Mucosa of descending colon (tissue), 3 donors: ENCODE data around the gene ZNF784. TPM values are rescaled to one million over a fixed set of nuclear protein-coding genes. Genes with fewer than 3 reads are reported as not detected.

Experiments used
- ATAC-seq: fragments of 200-7000 bp; cut with Tn5 transposase; one replicate; pipeline ENCODE4 v1.9.1; 2020; ENCODE audit warnings: mild to moderate bottlenecking, moderate library complexity
- DNase-seq, 3 donors: peaks; one replicate each; pipeline ENCODE4 v3.0.0-alpha.2; 2020
- H3K36me3 ChIP-seq: fragments of 200-600 bp; one replicate; pipeline ENCODE4 v1.8.0; 2021; ENCODE audit warnings: low read depth, mild to moderate bottlenecking
- H3K4me1 ChIP-seq: fragments of 200-600 bp; one replicate; pipeline ENCODE4 v1.8.0; 2021; ENCODE audit warnings: low read depth, mild to moderate bottlenecking
- H3K4me3 ChIP-seq: fragments of 200-600 bp; one replicate; pipeline ENCODE4 v1.8.0; 2021; ENCODE audit warnings: mild to moderate bottlenecking
- H3K9me3 ChIP-seq: fragments of 200-600 bp; one replicate; pipeline ENCODE4 v1.8.0; 2021; ENCODE audit warnings: mild to moderate bottlenecking
- CTCF ChIP-seq: fragments of 200-600 bp; IDR thresholded peaks from one replicate; pipeline ENCODE4 v1.8.0; 2022; ENCODE audit warnings: antibody characterized with exemption, mild to moderate bottlenecking
- intact Hi-C, 2 donors: fragments of 100-400 bp; cut with DNase I in 1 of 2; cut with micrococcal nuclease in 1 of 2; formaldehyde crosslinking; loops; one replicate each; pipeline versions ENCODE4 v1.11.0 to v1.11.1; 2022; cut with DNase I, micrococcal nuclease
- total RNA-seq, 3 donors: library from RNA; stranded (reverse); fragmentation: NEBNext Ultra II Directional in 2 of 3; extraction: Animal tissue kit (Norgen Biotek cat#: 25700) in 2 of 3; gene quantifications; one replicate each; pipeline versions ENCODE4 v1.2.1 to v1.2.4, GENCODE V29; 2021 to 2023
- donor health status: DM: no; HTN: no; CAD: no; lungs with moderate emphysema.
- donor health status: DM: no; HTN: no; CAD: no.
- donor health status: DM: no; HTN: yes; CAD: no.

ZNF784 gene
- total RNA-seq, 3 donors from 2014 or later: 8.7 to 13.8 (median 10.1) TPM

GRCh38 chr19:55620410-55621204 is 3.8 kb downstream of the ZNF784 start:
- intact Hi-C loops: no loop called here
- no peak for ATAC-seq

DNA sequence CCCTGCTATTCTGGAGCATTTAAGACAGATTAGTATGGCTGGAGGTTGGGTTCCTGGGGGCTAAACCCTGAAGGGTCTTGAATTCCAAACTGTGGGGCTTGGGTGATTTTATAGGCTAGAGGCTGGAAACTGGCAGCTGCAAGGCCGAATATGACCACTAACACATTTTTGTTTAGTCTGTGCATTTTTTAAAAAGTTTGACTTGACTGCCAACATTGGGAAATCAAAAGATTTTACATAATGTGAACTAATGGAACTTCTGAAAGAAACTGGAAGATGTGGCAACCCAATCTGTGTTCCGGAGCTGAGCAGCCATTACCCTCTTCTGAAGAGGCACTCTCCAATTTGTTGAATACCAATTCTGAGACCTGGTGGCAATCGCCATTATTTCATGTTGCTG is 5.1 kb downstream of the ZNF784 start:
- H3K9me3 ChIP-seq: no peaks in the 10 kb centered on the region
- TF ChIP-seq CTCF: no peak
- no peaks in the 10 kb centered on the region for H3K4me1 ChIP-seq
- no peak for ATAC-seq
- DNase-seq: no peak
- H3K4me3 ChIP-seq: no peak overlapping the region
- intact Hi-C loops: no loop called here
- peaks cover 3% of the 10 kb centered on the region for H3K36me3 ChIP-seq

More at GRCh38 chr19:55620410-55621204, 3.8 kb downstream of the ZNF784 start:
- no peak for TF ChIP-seq CTCF
- no peak for DNase-seq
- Histone ChIP-seq H3K36me3 (peaks cover 3% of the 10 kb centered on the region), H3K4me1 (peaks cover 4% of the 10 kb centered on the region), H3K4me3 (no peak overlapping the region), H3K9me3 (no peaks in the 10 kb centered on the region)

DNA sequence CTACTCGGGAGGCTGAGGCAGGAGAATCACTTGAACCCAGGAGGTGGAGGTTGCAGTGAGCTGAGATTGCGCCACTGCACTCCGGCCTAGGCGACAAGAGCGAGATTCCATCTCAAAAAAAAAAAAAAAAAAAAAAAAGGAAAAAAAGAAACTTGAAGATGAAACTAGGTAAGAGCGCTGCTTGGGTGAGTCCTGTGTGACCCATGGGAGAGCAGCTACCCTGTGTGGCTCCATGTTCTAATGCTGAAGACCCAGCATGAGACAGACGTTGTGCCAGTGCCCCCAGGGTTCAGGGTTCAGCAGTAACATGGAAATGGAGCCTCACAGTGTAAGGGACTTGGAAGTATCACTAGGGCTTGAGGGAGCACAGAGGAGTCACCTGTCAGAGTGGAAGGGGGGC is 5.9 kb downstream of the ZNF784 start:
- DNase-seq: no peak
- Histone ChIP-seq H3K9me3 (no peaks in the 10 kb centered on the region), H3K4me1 (no peaks in the 10 kb centered on the region), H3K36me3 (peaks cover 3% of the 10 kb centered on the region), H3K4me3 (no peak overlapping the region)
- intact Hi-C loops: no loop called here
- no peak for TF ChIP-seq CTCF
- no peak for ATAC-seq

DNA sequence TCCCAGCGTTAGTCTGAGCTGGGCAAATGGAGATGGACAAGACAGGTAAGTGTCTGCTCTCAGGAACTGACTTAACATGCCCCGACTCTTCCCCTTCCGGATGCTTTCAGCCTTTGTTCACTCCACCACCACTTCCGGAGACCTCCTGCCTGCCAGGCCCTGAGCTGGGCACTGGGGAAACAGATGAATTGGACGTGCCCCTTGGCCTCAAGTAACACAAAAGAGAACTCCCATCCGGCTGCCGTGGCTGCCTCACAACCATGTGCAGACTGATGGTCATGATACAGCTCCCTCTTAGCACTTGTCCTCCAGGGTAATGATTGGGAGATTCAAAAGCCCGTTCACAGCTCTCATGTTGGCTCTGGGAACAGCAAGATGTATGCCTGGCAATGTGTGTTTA is 6.9 kb downstream of the ZNF784 start:
- no peak for TF ChIP-seq CTCF
- Histone ChIP-seq H3K36me3 (peaks cover 3% of the 10 kb centered on the region), H3K9me3 (no peaks in the 10 kb centered on the region), H3K4me3 (no peak overlapping the region), H3K4me1 (no peaks in the 10 kb centered on the region)
- intact Hi-C loops: no loop called here
- ATAC-seq (no peak), DNase-seq (no peak)

DNA sequence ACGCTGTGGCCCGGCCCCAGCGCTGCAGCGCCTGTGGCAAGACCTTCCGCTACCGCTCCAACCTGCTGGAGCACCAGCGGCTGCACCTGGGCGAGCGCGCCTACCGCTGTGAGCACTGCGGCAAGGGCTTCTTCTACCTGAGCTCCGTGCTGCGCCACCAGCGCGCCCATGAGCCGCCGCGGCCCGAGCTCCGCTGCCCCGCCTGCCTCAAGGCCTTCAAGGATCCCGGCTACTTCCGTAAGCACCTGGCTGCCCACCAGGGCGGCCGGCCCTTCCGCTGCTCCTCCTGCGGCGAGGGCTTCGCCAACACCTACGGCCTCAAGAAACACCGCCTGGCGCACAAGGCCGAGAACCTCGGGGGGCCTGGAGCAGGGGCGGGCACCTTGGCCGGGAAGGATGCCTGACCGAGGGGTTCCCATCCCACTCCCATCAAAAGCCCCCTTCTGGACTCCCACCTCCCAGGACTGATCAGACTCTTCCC is 7.9 kb downstream of the ZNF784 start:
- intact Hi-C loops: no loop called here
- no peak for TF ChIP-seq CTCF

More for the DNA sequence above, 7.9 kb downstream of the ZNF784 start:
- ATAC-seq (no peak), DNase-seq (no peak)
- no peaks in the 10 kb centered on the region for H3K4me1 ChIP-seq
- H3K9me3 ChIP-seq: no peaks in the 10 kb centered on the region
- H3K4me3 ChIP-seq: no peak overlapping the region
- H3K36me3 ChIP-seq: peaks cover 3% of the 10 kb centered on the region
